CD4-positive, alpha-beta T cell treated with Interleukin-10 for 1 hour (primary cell): Measurements from ENCODE around the gene DENND6B.
"Not testable (repeated sequence)": the region's sequence is repeated elsewhere in the genome, so short reads cannot be mapped to it uniquely, and the experiment has no call there.

Experiments
- DNase-seq: peaks from one replicate; pipeline ENCODE4 v3.0.0-alpha.2; 2020

Gene DENND6B

DNA sequence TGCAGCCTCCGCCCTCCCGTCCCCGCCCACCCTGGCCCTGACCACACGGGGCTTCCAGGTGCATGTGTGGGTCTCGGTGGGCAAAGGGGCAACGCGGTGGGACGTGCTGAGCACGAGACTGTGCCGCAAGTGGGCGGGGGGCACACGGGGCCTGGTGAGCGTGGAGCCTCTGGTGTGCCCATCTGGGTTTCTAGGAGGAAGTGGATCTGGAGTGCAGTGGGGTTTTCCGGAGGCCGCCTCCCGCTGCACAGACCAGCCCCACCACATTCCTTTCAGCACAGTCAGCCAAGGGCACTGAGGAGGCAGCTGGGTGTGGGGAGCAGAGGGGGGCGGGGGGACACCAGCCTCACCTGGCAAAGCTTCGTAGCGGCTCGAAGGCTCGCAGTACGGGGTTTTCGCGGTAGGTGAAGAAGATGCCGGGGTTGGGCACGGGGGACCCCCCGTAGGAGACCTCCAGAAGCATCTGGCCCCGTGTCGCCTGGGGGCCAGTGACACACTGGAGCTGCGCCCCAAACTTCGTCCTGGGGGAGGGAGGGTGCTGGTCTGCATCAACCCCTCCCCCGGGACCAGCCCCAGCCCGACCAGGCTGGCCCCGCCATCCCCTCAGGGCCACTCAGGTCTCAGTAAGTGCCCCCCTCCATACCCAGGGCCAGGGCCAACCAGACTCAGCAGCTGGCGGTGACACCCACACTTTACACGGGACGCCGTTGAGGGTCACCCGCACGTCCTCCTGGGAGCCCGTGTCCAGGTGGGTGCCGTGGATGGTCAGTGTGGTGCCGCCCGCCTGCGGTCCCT lies 44.3 kb downstream of the DENND6B start:
- DNase-seq: no peak

DNA sequence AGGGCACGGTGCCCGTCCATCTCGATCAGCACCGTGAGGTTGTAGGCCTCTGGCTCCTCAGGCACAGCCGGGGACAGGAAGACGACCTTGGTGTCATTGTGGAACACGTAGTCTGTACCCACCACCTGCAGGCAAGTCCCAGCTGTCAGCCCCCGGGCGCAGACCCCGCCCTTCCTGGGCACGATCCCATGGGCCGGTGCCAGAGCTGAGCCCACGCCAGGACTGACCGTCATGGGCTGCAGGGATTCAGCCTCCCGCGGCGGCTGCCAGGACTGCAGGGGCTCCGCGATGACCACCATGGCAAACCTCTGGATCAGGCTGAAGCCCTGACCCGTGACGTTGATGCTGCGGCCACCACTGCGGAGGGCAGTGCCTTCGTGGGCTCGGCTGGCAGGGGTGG lies 44.9 kb downstream of the DENND6B start:
- DNase-seq: no peak

DNA sequence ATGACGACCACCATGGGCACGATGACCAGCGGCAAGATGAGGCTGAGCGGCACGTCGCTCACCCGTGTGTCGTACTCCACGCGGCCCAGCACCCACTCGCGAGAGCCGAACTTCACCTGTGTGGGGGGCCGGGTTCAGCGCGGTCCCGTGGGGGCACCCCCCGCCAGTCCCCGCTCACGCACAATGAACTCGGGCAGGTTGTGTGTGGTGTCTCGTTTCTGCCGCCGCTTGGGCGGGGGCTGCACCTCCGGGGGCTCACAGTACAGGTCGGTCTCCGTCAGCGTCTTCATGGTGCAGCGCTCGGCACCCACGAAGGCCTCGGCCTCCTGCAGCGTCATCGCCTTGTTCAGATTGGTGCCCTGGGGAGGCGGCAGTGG lies 45.4 kb downstream of the DENND6B start:
- no peak for DNase-seq

DNA sequence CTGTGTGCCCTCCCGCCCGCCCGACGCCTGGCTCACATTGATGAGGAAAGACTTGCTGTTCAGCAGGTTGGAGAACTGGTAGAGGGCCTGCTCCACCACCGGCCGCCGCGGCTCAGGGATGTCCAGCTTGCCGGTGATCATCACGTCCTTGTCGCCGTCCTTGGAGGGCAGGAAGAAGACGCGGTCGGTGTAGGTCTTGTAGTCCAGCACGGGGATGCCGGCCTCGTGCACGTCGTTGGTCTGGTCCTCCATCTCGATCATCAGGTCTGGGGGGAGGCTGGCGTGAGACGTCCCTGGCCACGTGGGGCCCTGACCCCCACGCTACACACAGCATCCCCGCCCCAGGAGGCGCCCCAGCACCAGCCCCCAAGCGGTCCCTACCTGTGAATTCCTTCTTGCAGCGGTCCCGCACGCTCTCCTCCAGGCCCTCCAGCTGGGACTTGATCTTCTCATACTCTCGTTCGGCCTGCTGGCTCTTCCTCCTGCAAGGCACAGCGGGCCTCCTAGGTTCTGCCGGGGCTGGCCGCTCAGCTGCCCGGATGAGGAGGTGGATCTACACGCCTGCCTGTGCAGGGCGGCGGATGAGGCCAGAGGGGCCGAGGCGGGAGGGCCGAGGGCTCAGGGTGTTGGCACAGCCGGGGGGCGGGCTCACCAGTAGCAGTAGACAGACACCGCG lies 46.0 kb downstream of the DENND6B start:
- DNase-seq: no peak

DNA sequence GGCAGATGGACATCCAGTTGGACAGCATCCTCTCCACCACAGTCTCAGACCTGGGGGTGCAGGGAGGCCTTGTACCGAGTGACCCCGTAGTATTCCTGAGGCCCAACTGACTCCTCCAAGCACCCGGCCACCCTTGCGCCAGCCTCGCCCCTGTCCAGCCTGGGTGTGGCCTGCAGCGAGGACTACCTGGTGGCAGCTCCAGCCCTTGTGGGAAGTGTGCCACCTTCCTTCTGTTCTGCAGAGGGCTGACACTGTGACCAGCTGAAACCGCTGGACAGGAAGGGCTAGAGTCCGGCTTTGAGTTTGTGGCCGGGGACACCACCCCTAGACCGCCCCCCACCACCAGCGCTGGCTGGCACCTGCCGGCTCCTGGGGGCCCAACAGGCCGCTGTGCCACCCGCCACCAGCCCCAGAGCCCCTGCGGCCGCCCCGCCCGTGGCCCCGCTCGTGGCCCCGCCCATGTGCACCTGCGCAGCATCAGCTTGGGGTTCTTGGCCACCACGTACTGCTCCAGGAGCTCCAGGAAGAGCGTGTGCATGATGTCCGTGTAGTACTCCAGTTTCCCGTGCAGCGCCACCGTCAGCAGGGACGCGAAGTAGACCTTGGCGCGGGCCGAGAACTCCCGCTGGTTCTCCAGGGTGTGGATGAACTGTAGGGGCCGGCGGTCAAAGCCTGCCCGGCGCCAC lies 46.6 kb downstream of the DENND6B start:
- DNase-seq: no peak

DNA sequence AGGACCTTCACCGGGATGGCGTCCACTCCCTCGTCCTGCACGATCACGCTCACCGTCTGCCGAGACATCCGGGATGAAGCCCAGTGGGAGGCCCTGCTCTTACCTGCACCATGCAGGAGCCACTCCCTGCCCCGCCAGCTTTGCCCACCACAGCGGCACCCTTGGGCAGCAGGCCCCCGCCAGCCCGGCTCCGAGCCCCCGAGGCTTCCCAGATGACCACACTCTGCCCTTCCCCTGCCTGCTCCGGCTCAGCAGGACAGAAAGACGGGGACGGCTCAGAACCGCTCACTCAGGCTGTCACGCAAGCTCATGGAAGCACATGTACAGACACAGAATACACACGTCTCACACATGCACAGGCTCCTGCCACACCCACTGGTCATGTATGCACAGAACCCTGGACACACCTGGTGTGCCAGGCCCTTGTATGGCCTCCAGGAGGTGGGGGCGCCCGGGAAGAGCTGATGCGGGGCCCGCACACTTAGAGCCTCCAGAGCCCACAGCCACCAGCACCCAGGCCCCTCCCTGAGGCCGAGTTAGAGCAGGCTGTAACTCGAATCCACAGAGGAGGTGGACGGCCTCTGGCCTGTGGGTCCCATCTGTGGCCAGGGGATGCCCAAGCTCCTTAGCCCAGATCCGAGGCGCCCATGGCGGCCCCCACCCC lies 47.7 kb downstream of the DENND6B start:
- DNase-seq: no peak

DNA sequence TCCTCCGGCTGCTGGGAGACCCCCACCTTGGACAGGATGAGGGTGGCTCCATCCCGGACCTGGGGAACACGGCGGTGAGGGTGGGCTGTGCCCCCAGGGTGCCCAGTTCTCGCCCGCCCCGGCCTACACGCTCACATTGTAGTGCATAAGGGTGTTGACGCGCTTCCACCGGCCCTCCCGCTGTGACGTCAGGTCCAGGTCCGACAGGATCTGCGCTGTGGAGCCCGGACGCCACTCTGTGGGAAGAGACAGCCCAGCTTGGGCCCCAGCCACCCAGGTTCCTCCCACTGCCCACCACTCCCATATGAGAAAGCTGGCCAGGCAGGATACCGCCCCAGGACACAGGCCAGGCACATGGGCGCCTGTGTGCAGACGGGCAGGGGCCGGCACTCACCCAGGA lies 48.4 kb downstream of the DENND6B start:
- no peak for DNase-seq

DNA sequence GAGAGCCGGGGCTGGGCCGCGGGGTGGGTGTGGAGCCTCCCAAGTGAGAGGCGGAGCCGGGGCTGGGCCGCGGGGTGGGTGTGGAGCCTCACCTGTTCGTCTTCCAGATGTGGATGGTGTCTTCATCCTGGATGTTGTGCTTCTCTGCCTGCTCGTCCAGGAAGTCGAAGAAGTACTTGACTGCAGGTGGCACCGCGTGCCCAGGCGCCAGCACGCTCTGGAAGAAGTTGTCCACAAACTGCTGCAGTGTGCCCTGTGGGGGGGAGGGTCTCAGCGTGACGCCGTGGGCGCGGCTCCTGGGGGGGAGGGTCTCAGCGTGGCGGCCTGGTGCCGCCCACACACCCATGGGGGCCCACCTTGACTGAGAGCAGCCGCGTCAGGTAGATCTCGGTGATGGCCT lies 49.1 kb downstream of the DENND6B start:
- no peak for DNase-seq

DNA sequence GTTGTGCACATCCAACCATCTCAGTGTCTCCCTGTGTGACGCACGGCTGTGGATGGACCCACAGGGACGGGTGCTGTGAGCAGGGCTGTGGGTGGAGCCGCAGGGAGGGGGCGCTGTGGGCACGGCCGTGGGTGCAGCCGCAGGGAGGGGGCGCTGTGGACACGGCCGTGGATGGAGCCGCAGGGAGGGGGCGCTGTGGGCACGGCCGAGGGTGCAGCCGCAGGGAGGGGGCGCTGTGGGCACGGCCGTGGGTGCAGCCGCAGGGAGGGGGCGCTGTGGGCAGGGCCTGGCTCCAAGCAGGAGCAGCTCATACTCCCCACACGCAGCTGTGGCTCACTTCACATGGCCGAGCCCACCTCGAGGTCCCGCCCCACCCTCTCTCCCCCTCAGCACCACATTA lies 50.7 kb downstream of the DENND6B start:
- peak; percentile 66 for DNase-seq

DNA sequence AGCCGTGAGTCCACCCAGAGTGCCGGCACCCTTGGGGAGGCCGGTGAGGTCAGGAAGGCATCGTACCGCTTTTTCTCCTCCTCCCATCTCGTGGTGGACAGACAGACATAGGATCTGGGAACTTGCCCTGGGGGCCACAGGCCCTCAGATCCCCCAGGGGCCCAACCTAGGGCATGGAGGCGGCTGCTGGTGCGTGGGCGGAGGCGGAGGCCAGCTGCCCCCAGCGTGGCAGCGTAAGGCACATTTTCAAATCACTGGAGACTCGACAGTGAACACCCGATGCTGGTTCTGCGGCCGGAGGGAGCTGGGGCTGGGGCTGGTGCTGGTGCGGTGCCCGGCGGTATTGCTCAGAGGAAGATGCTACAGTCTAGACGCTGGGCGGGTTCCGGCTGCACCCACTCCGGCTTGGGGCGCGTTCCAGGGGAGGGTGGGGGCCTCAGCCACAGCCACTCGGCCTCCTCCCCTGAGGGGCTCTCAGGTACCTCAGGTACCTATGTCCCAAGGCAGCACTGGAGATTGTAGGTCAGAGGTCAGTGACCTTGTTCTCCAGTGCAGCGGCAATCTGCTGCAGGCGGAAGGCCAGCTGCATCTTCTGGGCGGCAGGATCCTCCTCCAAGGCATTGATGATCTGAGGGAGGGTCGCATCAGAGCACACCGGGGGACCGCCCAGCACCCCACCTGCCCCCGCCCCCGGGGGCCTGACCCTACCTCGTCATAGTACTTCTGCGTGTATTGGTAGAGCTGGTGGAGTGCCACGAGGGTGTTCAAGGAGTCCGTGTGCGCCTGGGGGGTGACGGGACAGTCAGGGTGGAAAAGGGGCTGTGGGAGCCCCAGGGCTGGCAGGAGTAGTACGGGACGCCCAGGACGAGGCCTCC lies 51.4 kb downstream of the DENND6B start:
- DNase-seq: no peak

DNA sequence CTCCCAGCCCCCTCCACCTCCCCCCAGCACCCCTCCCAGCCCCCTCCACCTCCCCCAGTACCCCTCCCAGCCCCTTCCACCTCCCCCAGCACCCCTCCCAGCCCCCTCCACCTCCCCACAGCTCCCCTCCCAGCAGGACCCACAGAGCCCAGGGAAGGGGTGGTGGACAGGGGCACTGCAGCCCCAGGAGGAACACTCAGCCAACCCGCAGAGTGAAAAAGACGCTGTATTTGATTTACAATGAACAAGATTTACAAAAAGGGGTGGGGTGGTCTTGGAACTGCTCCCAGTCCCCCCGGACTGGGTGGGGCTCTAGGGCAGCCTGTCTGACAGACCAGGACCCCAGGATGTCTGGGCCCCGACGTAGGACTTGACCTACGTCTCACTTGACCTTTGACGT lies 52.0 kb downstream of the DENND6B start:
- no peak for DNase-seq

DNA sequence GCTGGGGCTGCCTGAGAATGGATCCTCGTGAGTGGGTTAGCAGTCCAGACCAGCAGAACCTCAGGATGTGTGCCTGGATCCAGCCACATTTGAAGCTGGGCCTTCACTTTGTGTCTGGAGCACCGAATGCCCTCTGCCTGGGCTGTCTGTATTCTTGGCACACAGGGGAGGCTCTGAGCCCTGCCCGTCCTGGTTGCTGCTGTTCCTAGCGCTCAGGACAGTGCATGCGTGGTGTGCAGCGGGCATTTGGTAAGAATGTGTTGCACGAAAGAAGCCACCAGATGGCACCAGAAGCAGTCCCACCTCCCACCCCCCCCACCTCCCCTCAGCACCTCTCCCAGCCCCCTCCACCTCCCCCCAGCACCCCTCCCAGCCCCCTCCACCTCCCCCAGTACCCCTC lies 52.5 kb downstream of the DENND6B start:
- peak; percentile 62 for DNase-seq

DNA sequence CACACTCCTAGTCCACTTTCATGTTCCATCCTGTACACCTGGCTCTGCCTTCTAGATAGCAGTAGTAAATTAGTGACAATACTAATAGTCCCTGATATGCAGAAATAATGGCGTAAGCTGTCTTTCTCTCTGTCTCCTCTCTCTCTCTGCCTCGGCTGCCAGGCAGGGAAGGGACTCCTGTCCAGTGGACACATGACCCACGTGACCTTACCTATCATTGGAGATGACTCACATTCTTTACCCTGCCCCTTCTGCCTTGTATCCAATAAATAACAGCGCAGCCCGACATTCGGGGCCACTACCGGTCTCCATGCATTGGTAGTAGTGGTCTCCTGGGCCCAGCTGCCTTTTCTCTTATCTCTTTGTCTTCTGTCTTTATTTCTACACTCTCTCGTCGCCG lies 53.0 kb downstream of the DENND6B start:
- not testable (repeated sequence) for DNase-seq

DNA sequence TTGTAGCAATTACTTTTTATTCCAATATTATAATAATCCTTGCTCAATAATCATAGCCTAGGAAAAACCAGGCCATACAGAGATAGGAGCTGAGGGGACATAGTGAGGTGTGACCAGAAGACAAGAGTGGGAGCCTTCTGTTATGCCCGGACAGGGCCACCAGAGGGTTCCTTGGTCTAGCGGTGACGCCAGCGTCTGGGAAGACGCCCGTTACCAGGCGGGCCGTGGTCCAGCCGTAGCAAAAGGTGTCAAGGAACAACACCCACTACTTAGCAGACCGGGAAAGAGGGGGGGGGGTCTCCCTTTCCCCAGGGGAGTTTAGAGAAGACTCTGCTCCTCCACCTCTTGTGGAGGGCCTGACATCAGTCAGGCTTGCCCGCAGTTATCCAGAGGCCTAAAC lies 53.5 kb downstream of the DENND6B start:
- DNase-seq: not testable (repeated sequence)

DNA sequence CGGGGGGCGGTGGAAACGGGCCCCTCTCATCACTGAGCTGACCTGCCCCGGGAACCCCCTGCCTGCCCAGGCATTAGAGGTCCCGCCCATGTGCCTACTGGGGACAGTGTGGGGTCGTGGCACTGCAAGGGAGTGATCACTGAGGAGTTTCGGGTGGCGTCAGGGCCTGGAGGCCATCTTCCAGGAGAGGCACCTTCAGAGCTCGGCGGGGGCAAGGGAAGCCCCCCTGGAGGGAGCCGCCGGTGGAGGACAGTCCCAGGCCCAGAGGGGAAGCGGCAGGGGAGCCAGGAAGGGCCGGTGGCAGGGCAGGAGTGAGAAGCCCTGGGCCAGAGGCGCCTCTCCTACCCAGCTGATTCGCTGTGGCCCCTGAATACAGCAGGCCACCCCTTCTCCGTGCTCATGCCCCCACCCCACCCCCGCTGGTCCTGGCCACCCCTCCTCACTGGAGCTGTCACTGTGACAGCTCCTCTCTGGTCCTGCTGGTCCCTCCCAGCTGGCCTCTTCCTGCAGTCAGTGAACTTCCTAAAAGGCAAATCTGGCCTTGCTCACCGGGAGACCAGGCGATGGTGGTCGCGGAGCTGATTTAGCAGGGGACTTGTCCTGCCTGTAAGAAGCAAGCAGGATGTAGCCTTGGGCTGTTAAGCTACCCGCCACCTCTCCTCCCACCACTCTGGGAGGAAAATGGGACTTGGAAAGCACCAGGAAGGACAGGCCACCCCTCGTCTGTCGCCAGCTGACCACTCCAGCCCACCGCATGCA lies 54.6 kb downstream of the DENND6B start:
- DNase-seq: no peak

DNA sequence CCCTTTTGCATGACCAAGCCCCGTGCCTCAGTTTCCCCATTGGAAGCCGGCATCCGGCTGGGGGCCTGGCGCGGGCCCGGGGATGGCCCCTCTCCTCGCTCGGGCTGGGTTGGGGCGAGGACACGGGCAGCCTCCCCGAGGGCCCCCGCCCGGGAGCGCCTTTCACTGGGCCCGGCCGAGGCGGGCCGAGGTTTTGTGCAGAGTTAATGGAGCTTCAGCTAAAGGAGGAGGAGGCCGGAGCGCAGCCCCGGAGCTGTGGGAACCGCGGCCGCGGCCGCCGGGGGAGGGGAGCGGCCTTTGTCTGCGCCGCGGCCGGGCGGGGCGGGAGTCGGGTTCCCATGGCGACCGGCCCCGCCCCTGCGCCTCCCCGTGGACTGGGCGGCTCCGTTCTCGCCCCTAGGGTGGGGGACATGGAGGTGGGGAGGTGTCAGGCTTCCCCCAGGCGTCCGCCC lies 55.3 kb downstream of the DENND6B start:
- DNase-seq: peak; percentile 72

DNA sequence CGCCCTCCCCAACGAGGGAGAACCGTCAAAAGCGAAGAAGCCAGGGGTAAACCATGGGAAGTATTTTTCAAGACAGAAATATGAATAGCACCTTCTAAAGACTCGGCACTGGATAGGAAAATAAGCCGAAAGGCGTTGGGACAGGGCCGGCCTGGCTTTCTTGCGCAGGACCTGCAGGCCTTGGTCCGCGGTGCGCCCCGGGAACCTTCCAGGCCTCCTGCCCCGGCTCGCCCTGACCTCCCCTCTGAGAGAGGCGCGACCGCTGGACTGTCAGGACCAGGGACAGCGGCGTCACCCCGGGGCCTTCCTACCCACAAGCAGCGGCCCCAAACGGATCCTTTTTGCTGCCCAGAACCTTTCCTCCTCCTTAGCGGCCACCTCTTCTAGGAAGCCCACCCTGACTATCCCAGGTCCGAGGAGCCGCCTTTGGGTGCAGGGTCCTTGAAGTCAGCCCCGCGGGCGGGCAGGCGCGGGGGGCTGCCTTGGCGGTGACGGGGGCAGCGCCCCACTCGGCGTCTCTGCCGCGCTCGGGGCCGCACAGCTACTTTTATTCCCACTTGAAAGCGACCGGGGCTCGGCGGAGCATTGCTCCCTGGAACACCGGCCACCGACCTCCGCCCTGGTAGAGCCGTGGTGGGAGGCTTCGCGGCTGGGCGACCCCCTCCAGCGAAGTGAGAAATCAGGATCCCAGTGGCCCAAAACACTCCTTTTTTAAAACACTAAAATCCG lies 56.0 kb downstream of the DENND6B start:
- DNase-seq: peak; percentile 74

DNA sequence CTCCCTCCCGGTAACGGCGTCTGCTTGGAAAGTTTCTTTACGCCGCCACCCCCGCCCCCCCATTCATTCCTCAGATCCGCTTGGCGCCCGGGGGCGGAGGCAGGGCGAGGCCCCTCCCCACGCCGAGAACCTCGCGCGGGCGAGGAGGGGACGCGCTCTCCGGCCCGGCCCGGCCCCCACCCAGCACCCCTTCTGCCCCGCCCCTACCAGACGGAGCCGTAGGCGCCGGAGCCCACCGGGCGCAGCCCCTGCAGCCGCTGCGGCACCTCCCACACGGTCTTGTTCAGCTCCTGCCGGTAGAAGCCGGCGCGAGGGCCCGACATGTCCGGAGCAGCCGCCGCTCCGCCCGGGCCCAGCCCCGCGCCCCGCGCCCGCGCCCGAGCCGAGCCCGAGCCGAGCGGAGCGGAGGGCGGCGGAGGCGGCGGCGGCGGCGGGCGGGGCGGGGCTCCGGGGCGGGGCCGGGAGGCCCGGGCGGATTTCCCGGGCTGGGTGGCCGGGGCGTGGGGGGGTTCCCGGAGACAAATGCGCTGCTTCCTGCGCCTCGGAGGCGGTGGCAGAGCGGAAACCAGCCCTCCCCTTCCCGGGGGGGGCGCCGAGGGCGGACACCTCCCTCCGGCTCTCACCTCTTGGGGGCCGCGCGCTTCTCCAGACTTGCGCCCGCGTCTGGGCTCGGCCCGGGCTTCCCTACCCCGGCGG lies 56.7 kb downstream of the DENND6B start, which contains the start of gene MAPK11:
Gene MAPK11, minus strand, starts transcription at position 411 of the 696 bp plus-strand sequence. Its CDS starts 88 bp downstream, at position 323.
- peak; percentile 87 for DNase-seq

DNA sequence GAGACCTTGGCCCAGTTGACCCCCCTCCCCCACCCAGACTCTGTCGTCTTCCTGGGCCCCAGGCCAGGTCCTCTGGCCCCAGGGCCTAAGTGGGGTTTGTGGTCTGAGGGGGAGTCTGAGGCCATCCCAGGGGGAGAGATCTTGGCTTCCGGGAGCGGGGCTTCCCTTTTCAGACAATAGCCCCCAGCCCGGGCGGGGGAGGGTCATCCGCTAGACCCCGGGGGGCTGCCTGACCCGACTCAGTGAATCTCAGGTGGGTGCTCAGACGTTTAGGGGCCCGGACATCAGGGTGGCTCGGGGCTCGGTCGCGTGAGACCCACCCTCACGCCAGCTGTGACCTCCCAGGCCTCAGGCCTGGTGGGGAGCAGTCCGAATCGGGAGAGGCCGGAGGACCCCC lies 57.2 kb downstream of the DENND6B start:
- no peak for DNase-seq

DNA sequence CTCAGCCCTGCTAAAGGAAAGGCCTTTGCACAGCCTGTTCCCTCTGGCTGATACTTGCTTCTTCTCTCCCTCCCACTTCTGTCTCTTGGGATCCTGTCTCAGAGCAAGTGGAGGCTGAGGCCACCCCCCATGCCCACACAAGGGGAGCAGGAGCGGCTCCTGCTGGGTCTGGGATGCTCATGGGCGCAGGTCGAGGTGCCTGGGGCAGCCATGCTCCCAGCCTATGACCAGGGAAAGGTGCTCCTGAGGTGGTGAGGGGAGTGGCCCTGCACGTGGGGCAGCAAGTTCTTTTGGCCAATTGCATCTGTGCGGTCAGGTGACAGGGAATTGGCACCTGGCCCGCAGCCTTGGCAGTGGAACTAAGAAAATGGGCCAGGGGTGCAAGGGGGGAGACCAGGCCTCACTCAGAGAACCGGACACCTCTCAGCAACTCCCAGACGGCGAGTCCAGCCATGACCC lies 58.1 kb downstream of the DENND6B start:
- no peak for DNase-seq
